ENCODE measurements around the gene SLC5A9. TPM values are rescaled to one million over a fixed set of nuclear protein-coding genes. Genes with fewer than 3 reads are reported as not detected.

SLC5A9 gene
- total RNA-seq, 1 experiment from 2014 or later: not detected

GRCh38 chr1:48248356-48248755 lies 25.8 kb downstream of the SLC5A9 start:
- no peaks in the 10 kb centered on the region for H3K36me3 ChIP-seq (ENCODE audit: control insufficient read depth in 1 of 2, insufficient read depth in 2 of 2, low read length in 2 of 2)
- no peak for DNase-seq (ENCODE audit: low read depth, low spot score)
- intact Hi-C loops (cut with micrococcal nuclease): no loop called here

GRCh38 chr1:48249868-48250267 lies 27.4 kb downstream of the SLC5A9 start:
- ChIA-PET RAD21 (ENCODE audit: low non-redundant PET in 1 of 2, low total read pairs in 2 of 2, uncharacterized antibody in 2 of 2, unreplicated experiment in 2 of 2) (no interaction called here), CTCF (no interaction called here), POLR2A (no interaction called here)
- no peak overlapping the region for H3K27ac ChIP-seq (ENCODE audit: low read depth, low read length)
- H3K79me2 ChIP-seq (ENCODE audit: insufficient read depth, low read length): no peaks in the 10 kb centered on the region
- no peaks in the 10 kb centered on the region for H3K36me3 ChIP-seq (ENCODE audit: control insufficient read depth in 1 of 2, insufficient read depth in 2 of 2, low read length in 2 of 2)
- no peaks in the 10 kb centered on the region for H3K27me3 ChIP-seq (ENCODE audit: insufficient read depth, low read length)
- H3K4me2 ChIP-seq (ENCODE audit: low read length): no peak overlapping the region
- no TSS peak for BruUV-seq (replicated peaks)
- TF ChIP-seq, protein P1, sequence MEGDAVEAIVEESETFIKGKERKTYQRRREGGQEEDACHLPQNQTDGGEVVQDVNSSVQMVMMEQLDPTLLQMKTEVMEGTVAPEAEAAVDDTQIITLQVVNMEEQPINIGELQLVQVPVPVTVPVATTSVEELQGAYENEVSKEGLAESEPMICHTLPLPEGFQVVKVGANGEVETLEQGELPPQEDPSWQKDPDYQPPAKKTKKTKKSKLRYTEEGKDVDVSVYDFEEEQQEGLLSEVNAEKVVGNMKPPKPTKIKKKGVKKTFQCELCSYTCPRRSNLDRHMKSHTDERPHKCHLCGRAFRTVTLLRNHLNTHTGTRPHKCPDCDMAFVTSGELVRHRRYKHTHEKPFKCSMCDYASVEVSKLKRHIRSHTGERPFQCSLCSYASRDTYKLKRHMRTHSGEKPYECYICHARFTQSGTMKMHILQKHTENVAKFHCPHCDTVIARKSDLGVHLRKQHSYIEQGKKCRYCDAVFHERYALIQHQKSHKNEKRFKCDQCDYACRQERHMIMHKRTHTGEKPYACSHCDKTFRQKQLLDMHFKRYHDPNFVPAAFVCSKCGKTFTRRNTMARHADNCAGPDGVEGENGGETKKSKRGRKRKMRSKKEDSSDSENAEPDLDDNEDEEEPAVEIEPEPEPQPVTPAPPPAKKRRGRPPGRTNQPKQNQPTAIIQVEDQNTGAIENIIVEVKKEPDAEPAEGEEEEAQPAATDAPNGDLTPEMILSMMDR (IDR thresholded peaks at IDR 0.05 in 2 of 3, conservative IDR thresholded peaks at IDR 0.05 in 1 of 3; ENCODE audit: borderline replicate concordance in 1 of 3, insufficient read depth in 1 of 3, low read depth in 2 of 3, low read length in 2 of 3): peak; percentile 2 to 49 (median 48); a peak in 4 of 6 replicates
- no peak for TF ChIP-seq YY1 (IDR thresholded peaks at IDR 0.05; ENCODE audit: extremely low read depth, insufficient replicate concordance, low read depth, low read length)
- no peaks in the 10 kb centered on the region for H4K20me1 ChIP-seq (ENCODE audit: insufficient read depth)
- peak; percentile 98 for ATAC-seq
- H2AFZ ChIP-seq (ENCODE audit: low read depth, low read length, poor library complexity, severe bottlenecking): no peak overlapping the region
- H3K9me3 ChIP-seq (ENCODE audit: control insufficient read depth in 1 of 2, insufficient read depth in 1 of 2, low read depth in 1 of 2, low read length in 2 of 2): no peaks in the 10 kb centered on the region
- DNase-seq (ENCODE audit: low read depth, low spot score): no peak
- H3K4me1 ChIP-seq (ENCODE audit: control insufficient read depth in 1 of 2, insufficient read depth in 2 of 2, low read length in 2 of 2): no peaks in the 10 kb centered on the region
- no peak overlapping the region for H3K4me3 ChIP-seq (replicated peaks in 1 of 2; ENCODE audit: low read depth in 1 of 2, low read length in 2 of 2)
- H3K9ac ChIP-seq (ENCODE audit: low read length): no peak overlapping the region
- intact Hi-C loops (cut with micrococcal nuclease): no loop called here
- H3K9me2 ChIP-seq (ENCODE audit: insufficient read depth): no peaks in the 10 kb centered on the region

More at GRCh38 chr1:48248356-48248755, 25.8 kb downstream of the SLC5A9 start:
- no peaks in the 10 kb centered on the region for H3K27me3 ChIP-seq (ENCODE audit: insufficient read depth, low read length)
- H3K9ac ChIP-seq (ENCODE audit: low read length): no peak overlapping the region
- no peaks in the 10 kb centered on the region for H3K9me2 ChIP-seq (ENCODE audit: insufficient read depth)
- ATAC-seq: no peak
- RAD21 ChIA-PET (ENCODE audit: low non-redundant PET in 1 of 2, low total read pairs in 2 of 2, uncharacterized antibody in 2 of 2, unreplicated experiment in 2 of 2): no interaction called here
- no peak overlapping the region for H3K27ac ChIP-seq (ENCODE audit: low read depth, low read length)
- no peaks in the 10 kb centered on the region for H3K9me3 ChIP-seq (ENCODE audit: control insufficient read depth in 1 of 2, insufficient read depth in 1 of 2, low read depth in 1 of 2, low read length in 2 of 2)
- BruUV-seq (replicated peaks): no TSS peak
- H3K4me3 ChIP-seq (replicated peaks in 1 of 2; ENCODE audit: low read depth in 1 of 2, low read length in 2 of 2): no peak overlapping the region
- H3K4me2 ChIP-seq (ENCODE audit: low read length): no peak overlapping the region
- CTCF ChIA-PET: no interaction called here
- TF ChIP-seq SIN3A (IDR thresholded peaks at IDR 0.05; ENCODE audit: low read depth) (no peak), POLR2AphosphoS5 (IDR thresholded peaks at IDR 0.05; ENCODE audit: low read depth, low read length) (no peak), RAD21 (IDR thresholded peaks at IDR 0.05; ENCODE audit: low read depth) (no peak), CBX3 (IDR thresholded peaks at IDR 0.05; ENCODE audit: low read depth) (no peak), ZFX (IDR thresholded peaks at IDR 0.05) (no peak), SP1 (IDR thresholded peaks at IDR 0.05; ENCODE audit: low read depth) (no peak), JUND (IDR thresholded peaks at IDR 0.05) (no peak)
- TF ChIP-seq, protein P1 (IDR thresholded peaks at IDR 0.05 in 2 of 3, conservative IDR thresholded peaks at IDR 0.05 in 1 of 3; ENCODE audit: borderline replicate concordance in 1 of 3, insufficient read depth in 1 of 3, low read depth in 2 of 3, low read length in 2 of 3): no peak
- no peak overlapping the region for H2AFZ ChIP-seq (ENCODE audit: low read depth, low read length, poor library complexity, severe bottlenecking)
- H4K20me1 ChIP-seq (ENCODE audit: insufficient read depth): no peaks in the 10 kb centered on the region
- H3K4me1 ChIP-seq (ENCODE audit: control insufficient read depth in 1 of 2, insufficient read depth in 2 of 2, low read length in 2 of 2): no peaks in the 10 kb centered on the region
- POLR2A ChIA-PET: no interaction called here
- H3K79me2 ChIP-seq (ENCODE audit: insufficient read depth, low read length): no peaks in the 10 kb centered on the region

All from HCT116 (cell line).